SH-SY5Y (cell line): ENCODE measurements around the gene CD28.

Source experiments
- GATA2 ChIP-seq: IDR thresholded peaks from 2 replicates; pipeline ENCODE4 v1.6.1; 2011; ENCODE audit warnings: mild to moderate bottlenecking, low read depth, low read length
- GATA3 ChIP-seq: IDR thresholded peaks from 2 replicates; pipeline ENCODE4 v1.6.1; 2011; ENCODE audit warnings: low read depth, mild to moderate bottlenecking, low read length, moderate library complexity

DNA sequence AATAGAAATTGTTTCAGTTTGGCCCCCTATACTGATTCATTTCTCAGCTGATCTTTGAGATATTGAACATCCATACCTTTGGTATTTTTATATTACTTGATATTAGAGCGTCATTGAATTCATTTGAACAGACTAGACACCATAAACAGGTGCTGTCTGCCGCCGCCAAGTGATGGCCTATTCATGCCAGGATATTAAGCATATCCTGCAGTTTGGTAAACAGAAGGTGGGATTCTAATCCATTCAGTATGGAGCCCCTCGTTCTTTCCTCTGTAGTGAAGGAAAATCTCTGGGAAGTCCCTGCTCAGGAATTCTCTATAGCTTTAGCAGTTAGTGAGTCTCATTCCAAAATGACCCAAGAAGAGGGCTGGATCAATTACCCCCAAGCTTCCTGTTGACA lies 23.0 kb upstream of the CD28 start:
- TF ChIP-seq GATA2 (no peak), GATA3 (no peak)
